IPS DF 4.7 (cell line): ENCODE measurements around the gene LMOD1.
"Not testable (repeated sequence)": the region's sequence is repeated elsewhere in the genome, so short reads cannot be mapped to it uniquely, and the experiment has no call there.

Experiments
- DNase-seq: peaks from one replicate; pipeline ENCODE4 v3.0.0-alpha.2; 2013; ENCODE audit warnings: low spot score; ENCODE audit errors: extremely low read depth

LMOD1 gene

DNA sequence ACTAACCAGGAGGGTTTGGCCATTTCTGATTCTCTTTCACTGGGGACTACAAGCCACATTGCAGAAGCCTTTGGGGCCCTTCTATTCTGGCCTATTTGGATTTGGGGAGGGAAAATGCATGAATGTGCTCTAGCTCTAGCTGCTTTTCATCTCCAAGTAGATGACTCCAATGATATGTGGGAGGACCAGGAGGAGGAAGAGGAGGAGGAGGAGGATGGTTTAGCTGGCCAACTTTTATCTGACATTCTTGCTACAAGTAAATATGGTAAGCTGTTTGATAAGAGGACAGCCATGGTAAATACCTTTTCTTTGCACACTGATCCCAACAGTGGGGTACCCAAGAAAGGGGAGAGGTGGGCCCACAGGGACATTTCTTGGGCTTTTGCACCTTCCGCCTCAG lies 71.7 kb downstream of the LMOD1 start:
- DNase-seq = no peak

DNA sequence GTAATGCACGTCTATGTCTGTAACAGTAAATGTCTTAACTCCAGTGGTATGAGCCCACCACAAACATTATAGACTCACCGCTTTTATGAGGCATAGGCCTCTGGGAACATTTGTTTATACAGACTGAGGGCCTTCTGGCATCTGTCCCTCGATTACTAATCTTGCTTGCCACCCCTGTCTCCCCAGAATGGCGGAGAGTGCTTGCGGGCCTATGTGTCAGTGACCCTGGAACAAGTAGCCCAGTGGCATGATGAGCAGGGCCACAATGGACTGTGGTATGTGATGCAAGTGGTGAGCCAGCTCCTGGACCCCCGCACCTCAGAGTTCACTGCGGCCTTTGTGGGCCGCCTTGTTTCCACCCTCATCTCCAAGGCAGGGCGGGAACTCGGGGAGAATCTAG lies 76.0 kb downstream of the LMOD1 start:
- no peak for DNase-seq

DNA sequence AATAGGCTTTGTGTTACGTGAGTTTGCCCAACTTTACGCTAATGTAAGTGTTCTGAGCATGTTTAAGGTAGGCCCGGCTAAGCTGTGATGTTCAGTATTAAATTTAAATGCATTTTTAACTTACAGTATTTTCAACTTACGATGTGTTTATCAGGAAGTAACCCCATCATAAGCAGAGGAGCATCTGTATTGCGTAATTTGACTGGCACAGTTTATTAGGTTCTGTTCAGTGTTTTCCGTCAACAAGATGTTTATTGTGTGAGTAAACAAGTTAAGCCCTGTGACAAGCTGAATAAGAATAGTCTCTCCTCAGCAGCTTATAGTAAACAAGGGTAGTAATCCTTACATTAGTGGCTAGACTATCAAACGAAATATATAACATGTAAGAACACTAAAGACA lies 84.9 kb downstream of the LMOD1 start:
- DNase-seq = no peak

DNA sequence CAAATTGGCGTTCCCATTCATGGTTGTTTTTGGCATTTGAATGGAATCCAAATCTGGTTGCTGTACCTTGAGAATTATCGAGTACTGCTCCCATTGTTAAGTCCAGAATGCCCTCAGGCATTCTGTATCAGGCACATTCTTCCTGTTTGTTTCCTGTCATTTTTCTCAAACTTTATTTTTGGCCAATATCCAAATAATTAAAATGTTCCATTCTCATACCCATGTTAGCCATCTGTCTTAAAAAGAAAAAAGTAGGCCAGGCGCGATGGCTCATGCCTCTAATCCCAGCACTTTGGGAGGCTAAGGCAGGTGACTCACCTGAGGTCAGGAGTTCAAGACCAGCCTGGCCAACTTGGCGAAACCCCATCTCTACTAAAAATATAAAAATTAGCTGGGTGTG lies 86.9 kb downstream of the LMOD1 start:
- no peak for DNase-seq

DNA sequence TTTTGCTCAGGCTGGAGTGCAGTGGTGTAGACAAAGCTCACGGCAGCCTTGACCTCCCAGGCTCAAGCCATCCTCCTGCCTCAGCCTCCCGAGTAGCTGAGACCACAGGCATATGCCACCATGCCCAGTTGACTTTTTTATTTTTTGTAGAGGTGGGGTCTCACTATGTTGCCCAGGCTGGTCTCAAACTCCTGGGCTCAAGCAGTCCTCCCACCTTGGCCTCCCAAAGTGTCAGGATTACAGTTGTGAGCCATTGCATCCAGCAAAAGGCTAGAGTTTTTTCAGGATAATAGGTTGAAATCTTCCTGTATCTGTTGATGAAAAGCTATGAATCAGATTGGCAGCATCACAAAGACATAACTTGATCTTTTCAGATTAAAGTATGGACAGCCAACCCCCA lies 89.6 kb downstream of the LMOD1 start:
- DNase-seq = not testable (repeated sequence)

DNA sequence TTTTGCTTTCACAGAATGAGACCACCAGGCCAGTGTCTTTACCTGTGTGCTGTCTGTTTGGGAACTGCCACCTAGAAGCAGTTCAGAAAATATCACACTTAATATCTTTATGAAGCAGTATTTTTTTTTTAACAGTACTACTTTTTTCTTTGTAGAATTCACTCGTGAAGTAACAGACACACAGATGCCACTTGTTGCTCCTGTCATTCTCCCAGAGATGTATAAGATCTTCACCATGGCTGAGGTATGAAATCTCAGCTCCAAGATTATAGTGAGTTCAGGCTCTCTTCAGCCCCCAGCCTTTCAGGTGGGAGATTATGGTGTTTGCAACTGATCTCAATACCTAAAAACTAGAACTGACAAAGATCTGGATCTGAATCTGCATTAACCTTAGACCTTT lies 94.4 kb downstream of the LMOD1 start:
- no peak for DNase-seq

DNA sequence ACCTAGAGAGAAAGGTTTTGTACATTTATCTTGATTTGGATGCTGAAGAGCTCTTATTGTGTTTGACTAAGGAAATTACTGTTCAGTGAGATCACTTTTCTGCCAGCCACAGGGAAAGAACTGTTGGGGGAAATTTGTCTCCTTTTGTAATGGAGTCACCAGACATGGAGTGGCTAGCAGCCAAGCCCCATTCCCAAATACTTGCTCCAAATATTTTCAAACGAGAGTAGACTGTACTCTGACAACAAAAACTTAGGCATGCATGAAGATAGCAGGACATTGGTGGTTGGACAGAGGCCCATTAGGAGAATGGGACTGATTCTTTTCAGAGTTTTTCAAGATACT lies 96.3 kb downstream of the LMOD1 start:
- DNase-seq = no peak

DNA sequence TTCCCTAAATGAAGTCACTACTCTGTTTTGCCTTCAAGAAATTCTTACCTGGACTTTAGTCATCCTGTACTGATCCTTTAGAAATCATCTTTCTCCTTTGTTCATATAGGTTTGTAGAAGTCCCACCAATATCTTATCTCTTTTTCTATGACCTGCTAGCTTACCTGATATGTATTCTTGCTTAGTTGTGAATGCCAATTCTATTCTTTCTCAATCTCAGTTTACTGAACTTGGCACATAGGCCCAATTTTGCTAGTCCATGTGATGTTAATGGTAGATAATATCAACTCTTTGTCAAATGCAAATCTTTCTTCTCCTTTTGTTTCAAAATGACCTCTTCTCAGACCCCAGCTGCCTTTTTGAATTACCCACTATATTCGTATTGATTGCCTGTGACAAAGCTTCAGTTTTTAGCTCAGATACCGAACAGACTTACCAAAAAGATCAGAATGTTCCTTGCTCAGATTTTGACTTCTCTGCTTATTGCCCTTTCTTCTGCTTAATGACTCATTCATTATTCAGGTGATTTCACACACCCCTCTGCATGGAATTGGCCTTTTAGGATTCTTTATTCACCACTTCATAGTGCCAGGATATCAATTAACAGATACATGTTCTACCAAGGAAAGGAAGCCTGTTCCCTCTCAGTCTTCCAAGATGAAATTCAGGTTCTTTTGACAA lies 96.8 kb downstream of the LMOD1 start:
- DNase-seq = no peak

DNA sequence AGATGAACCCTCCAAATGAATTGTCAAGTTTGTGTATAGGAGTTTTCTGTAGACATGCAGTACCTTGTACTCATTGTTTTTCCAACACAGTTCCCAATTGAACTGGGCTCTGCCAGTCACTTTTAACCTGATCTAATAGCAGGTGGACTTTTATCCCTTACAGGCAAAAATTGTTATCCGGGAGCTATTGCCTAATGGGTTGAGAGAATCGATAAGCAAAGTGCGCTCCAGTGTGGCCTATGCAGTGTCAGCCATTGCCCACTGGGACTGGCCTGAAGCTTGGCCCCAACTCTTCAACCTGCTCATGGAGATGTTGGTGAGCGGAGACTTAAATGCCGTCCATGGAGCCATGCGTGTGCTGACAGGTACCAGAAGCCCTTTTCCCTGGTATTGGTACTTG lies 98.1 kb downstream of the LMOD1 start:
- DNase-seq = no peak

DNA sequence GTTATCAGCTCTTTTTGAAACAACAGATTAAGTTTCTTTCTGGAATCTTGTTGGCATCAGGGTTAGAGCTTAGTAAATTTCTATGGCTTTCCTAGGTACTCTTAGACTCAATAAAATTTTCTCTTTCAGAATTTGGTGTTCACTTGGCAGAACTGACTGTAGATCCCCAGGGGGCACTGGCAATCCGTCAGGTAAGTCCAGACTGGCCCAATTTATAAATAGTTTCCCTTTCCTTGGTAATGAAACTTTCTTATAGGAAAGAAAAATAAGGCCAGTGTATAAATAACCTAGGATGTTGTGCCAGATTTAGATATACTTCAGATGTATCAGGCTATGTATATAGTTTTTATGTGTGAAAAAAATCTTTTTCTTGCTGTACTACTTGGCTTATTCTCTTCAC lies 99.2 kb downstream of the LMOD1 start:
- DNase-seq = no peak
